Endothelial cell of umbilical vein (primary cell): ENCODE measurements around the gene RELN. TPM values are rescaled to one million over a fixed set of nuclear protein-coding genes. Genes with fewer than 3 reads are reported as not detected.

Experiments used
- BruUV-seq: library from RNA; stranded (reverse); fragments of 400-500 nt; replicated peaks from 2 replicates; lab custom pipeline; 2021; lab: Mats Ljungman, UMichigan
- CTCF ChIA-PET: fragments of 300-600, 350-600 bp; sonication (Branson Sonifier 250); formaldehyde crosslinking; loops from one replicate; lab custom pipeline; 2021; ENCODE audit warnings: antibody characterized with exemption, inconsistent platforms; lab: Charles Lee
- POLR2A ChIA-PET: fragments of 300-600, 350-600 bp; sonication (Branson Sonifier 250); formaldehyde crosslinking; loops from one replicate; lab custom pipeline; 2021; ENCODE audit warnings: antibody characterized with exemption, inconsistent platforms; lab: Charles Lee
- DNase-seq: peaks from one replicate; pipeline ENCODE4 v3.0.0-alpha.2; 2011; ENCODE audit warnings: low read depth, low spot score
- FAIRE-seq: peaks from 2 replicates; lab custom pipeline; 2011; peaks lifted over from hg19 to GRCh38; lab: Jason Lieb, UNC
- H2AFZ ChIP-seq: 2 replicates; pipeline ENCODE4 v1.6.0; 2012; ENCODE audit warnings: low read depth, low read length, control low read depth, inconsistent platforms
- H3K27ac ChIP-seq: 2 replicates; pipeline ENCODE4 v1.5.1; 2011; ENCODE audit warnings: low read depth, mild to moderate bottlenecking, control low read depth, low read length, moderate library complexity; ENCODE audit not compliant: insufficient read depth
- H3K27me3 ChIP-seq, 2 experiments: 2 replicates each; pipeline versions ENCODE4 v1.6.0 to v1.6.1; 2011; ENCODE audit warnings: low read length in 2 of 2, mixed read lengths in 1 of 2; ENCODE audit not compliant: control insufficient read depth in 2 of 2, insufficient read depth in 2 of 2
- H3K36me3 ChIP-seq, 2 experiments: 2 replicates in 1 of 2; 3 replicates in 1 of 2; pipeline ENCODE4 v1.5.1; 2011; ENCODE audit warnings: low read length in 2 of 2, mild to moderate bottlenecking in 1 of 2, moderate library complexity in 1 of 2; ENCODE audit not compliant: control insufficient read depth in 2 of 2, insufficient read depth in 2 of 2; ENCODE audit errors: extremely low read depth in 1 of 2
- H3K4me1 ChIP-seq: 3 replicates; pipeline ENCODE4 v1.5.1; 2011; ENCODE audit warnings: mild to moderate bottlenecking, low read length; ENCODE audit not compliant: control insufficient read depth, insufficient read depth; ENCODE audit errors: extremely low read depth
- H3K4me2 ChIP-seq: 2 replicates; pipeline ENCODE4 v1.6.1; 2011; ENCODE audit warnings: low read length, control low read depth, mixed read lengths; ENCODE audit not compliant: insufficient read depth
- H3K4me3 ChIP-seq, 3 experiments: fragments of 200-600 bp in 1 of 3; sonication (generic), shearing (Covaris generic) in 1 of 3; replicated peaks in 1 of 3; 2 replicates each; pipeline ENCODE4 v1.5.1; 2011 to 2016; ENCODE audit warnings: control low read depth in 3 of 3, low read length in 3 of 3, mild to moderate bottlenecking in 2 of 3, inconsistent platforms in 1 of 3, low read depth in 1 of 3, moderate library complexity in 1 of 3; ENCODE audit not compliant: insufficient read depth in 1 of 3
- H3K79me2 ChIP-seq: 2 replicates; pipeline ENCODE4 v1.6.0; 2012; ENCODE audit warnings: low read length, inconsistent platforms; ENCODE audit not compliant: control insufficient read depth, insufficient read depth
- H3K9ac ChIP-seq: replicated peaks from 2 replicates; pipeline ENCODE3; 2011; ENCODE audit warnings: low read length, control low read depth; ENCODE audit not compliant: insufficient read depth; ENCODE audit errors: extremely low read depth
- H3K9me1 ChIP-seq: replicated peaks from 3 replicates; pipeline ENCODE4 v1.6.0; 2011; ENCODE audit warnings: mild to moderate bottlenecking, low read length; ENCODE audit not compliant: control insufficient read depth, insufficient read depth; ENCODE audit errors: extremely low read depth
- H3K9me3 ChIP-seq: replicated peaks from 2 replicates; pipeline ENCODE4 v1.5.1; 2012; ENCODE audit warnings: low read length, inconsistent platforms; ENCODE audit not compliant: control insufficient read depth, insufficient read depth
- H4K20me1 ChIP-seq: replicated peaks from 2 replicates; pipeline ENCODE3; 2011; ENCODE audit warnings: mild to moderate bottlenecking, low read length; ENCODE audit not compliant: control insufficient read depth, insufficient read depth; ENCODE audit errors: extremely low read depth
- EZH2 ChIP-seq: IDR thresholded peaks from 2 replicates; pipeline ENCODE4 v1.6.1; 2012; ENCODE audit warnings: borderline replicate concordance, low read depth, mild to moderate bottlenecking, moderate library complexity, low read length, inconsistent platforms; ENCODE audit not compliant: severe bottlenecking
- FOS ChIP-seq: IDR thresholded peaks from 2 replicates; pipeline ENCODE4 v1.6.1; 2011; ENCODE audit warnings: mild to moderate bottlenecking, low read length, moderate library complexity, borderline replicate concordance; ENCODE audit not compliant: insufficient read depth
- GATA2 ChIP-seq: IDR thresholded peaks from 2 replicates; pipeline ENCODE4 v1.7.0; 2011; ENCODE audit warnings: low read depth, mild to moderate bottlenecking, moderate library complexity, mixed read lengths, low read length; ENCODE audit not compliant: insufficient read length, insufficient read depth
- JUN ChIP-seq: IDR thresholded peaks from 2 replicates; pipeline ENCODE4 v1.6.1; 2011; ENCODE audit warnings: borderline replicate concordance, low read depth; ENCODE audit not compliant: insufficient read length, insufficient read depth
- MYC ChIP-seq: IDR thresholded peaks from one replicate; pipeline ENCODE4 v1.6.1; 2011; ENCODE audit warnings: mild to moderate bottlenecking, low read depth, low read length
- POLR2A ChIP-seq: IDR thresholded peaks from 2 replicates; pipeline ENCODE4 v1.6.1; 2012; ENCODE audit warnings: low read depth, mild to moderate bottlenecking, control low read depth, low read length
- POLR2AphosphoS5 ChIP-seq: IDR thresholded peaks from 2 replicates; pipeline ENCODE4 v1.6.1; 2012; ENCODE audit warnings: low read depth, mild to moderate bottlenecking, control low read depth, low read length, moderate library complexity; ENCODE audit not compliant: insufficient read depth
- dilution Hi-C: fragments of 300-500 bp; cut with MboI; formaldehyde crosslinking; loops from one replicate; pipeline ENCODE4 v1.15.0; 2019; ENCODE audit warnings: low sequenced_read_pairs; ENCODE audit not compliant: extremely low pct_ligation_motif_present
- intact Hi-C: fragments of 100-400 bp; cut with micrococcal nuclease; formaldehyde crosslinking; loops from one replicate; pipeline ENCODE4 v1.10.0; 2022
- polyA plus RNA-seq, 4 experiments: library from polyadenylated mRNA; depleted of rRNA in 3 of 4; stranded (reverse) in 3 of 4; unstranded in 1 of 4; fragments of >200 nt; gene quantifications; 2 replicates each; pipeline versions ENCODE4 v1.2.1 to v1.2.3, GENCODE V29; 2011 to 2012; ENCODE audit warnings: missing spikeins in 1 of 4
- total RNA-seq: library from RNA; stranded (reverse); gene quantifications from 2 replicates; pipeline ENCODE4 v1.2.3, GENCODE V29; 2021
- TF ChIP-seq, protein P1 (sequence below): IDR thresholded peaks from 2 replicates; pipeline ENCODE4 v1.6.1; 2011; ENCODE audit not compliant: insufficient read depth, insufficient read length
- TF ChIP-seq, protein P2 (sequence below), 2 donors: IDR thresholded peaks; 1 replicate in 1 of 2; 2 replicates in 1 of 2; pipeline ENCODE4 v1.5.1; 2011; ENCODE audit warnings: low read length in 2 of 2, mild to moderate bottlenecking in 2 of 2, moderate library complexity in 2 of 2, control low read depth in 1 of 2, inconsistent platforms in 1 of 2, low read depth in 1 of 2; ENCODE audit not compliant: insufficient read depth in 1 of 2; ENCODE audit errors: extremely low read depth in 1 of 2

The RELN gene
- total and polyA plus RNA-seq, 2 donors (not counting 3 experiments of a cell fraction or from before 2014, with no cell fraction given), result 0.15 to 0.22 TPM

DNA sequence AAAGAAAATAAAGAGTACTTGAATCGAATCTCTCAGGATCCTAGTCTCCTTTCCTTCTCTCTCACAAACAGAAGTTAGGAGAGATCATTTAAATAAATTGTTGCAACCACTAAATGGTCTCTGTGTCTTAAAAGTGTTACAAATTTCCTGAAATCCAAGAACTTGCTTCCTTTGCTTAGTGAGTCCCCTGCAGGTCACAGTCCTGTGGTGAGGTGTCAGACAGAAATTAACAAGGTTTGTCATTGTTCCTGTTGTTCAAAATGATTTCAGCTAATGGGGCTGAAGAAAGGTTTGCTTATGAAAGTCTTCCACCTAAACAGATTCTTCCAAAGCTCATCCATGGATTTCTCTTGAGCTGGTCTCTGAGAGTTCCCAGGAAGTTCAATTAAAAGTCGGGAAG lies 391.9 kb downstream of the RELN start:
- no TSS peak for BruUV-seq
- TF ChIP-seq, protein P1, sequence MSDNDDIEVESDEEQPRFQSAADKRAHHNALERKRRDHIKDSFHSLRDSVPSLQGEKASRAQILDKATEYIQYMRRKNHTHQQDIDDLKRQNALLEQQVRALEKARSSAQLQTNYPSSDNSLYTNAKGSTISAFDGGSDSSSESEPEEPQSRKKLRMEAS, result no peak
- TF ChIP-seq, protein P2, sequence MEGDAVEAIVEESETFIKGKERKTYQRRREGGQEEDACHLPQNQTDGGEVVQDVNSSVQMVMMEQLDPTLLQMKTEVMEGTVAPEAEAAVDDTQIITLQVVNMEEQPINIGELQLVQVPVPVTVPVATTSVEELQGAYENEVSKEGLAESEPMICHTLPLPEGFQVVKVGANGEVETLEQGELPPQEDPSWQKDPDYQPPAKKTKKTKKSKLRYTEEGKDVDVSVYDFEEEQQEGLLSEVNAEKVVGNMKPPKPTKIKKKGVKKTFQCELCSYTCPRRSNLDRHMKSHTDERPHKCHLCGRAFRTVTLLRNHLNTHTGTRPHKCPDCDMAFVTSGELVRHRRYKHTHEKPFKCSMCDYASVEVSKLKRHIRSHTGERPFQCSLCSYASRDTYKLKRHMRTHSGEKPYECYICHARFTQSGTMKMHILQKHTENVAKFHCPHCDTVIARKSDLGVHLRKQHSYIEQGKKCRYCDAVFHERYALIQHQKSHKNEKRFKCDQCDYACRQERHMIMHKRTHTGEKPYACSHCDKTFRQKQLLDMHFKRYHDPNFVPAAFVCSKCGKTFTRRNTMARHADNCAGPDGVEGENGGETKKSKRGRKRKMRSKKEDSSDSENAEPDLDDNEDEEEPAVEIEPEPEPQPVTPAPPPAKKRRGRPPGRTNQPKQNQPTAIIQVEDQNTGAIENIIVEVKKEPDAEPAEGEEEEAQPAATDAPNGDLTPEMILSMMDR (IDR thresholded peaks at IDR 0.05; ENCODE audit: extremely low read depth in 1 of 2, insufficient read depth in 1 of 2, low read depth in 1 of 2, low read length in 2 of 2), result no peak
- TF ChIP-seq FOS (no peak), POLR2A (no peak), EZH2 (no peak), POLR2AphosphoS5 (no peak), MYC (no peak), GATA2 (no peak), JUN (no peak)
- Histone ChIP-seq H3K4me3 (no peak overlapping the region), H2AFZ (peak overlapping the region; percentile 54), H3K36me3 (no peaks in the 10 kb centered on the region), H3K4me1 (peaks cover 16% of the 10 kb centered on the region), H3K9me1 (no peaks in the 10 kb centered on the region), H3K4me2 (peak overlapping the region; percentile 31), H3K79me2 (no peaks in the 10 kb centered on the region), H3K27me3 (peaks cover 0 to 3% of the 10 kb centered on the region in 2 experiments), H3K9ac (no peak overlapping the region), H3K9me3 (no peaks in the 10 kb centered on the region), H3K27ac (peak overlapping the region; percentile 18), H4K20me1 (no peaks in the 10 kb centered on the region)
- DNase-seq (peak; percentile 43), FAIRE-seq (peak; percentile 38)
- ChIA-PET CTCF (interaction anchor here (1.2 kb wide), 1 partner anchor 11 kb away, joined by 3 read pairs; no protein-coding TSS in a partner anchor), POLR2A (no interaction called here)
- intact Hi-C loops, result no loop called here
- dilution Hi-C loops, result no loop called here
